Liver (tissue), 9 donors: Measurements from ENCODE around the gene HERPUD2. TPM values are rescaled to one million over a fixed set of nuclear protein-coding genes. Genes with fewer than 3 reads are reported as not detected.

Experiments used
- DNase-seq: peaks from one replicate; pipeline ENCODE4 v3.0.0-alpha.2; 2017; ENCODE audit warnings: low spot score
- H3K27ac ChIP-seq, 2 donors: one replicate each; pipeline ENCODE4 v1.7.0; 2013; ENCODE audit warnings: inconsistent platforms in 2 of 2, low read length in 2 of 2, control low read depth in 1 of 2, low read depth in 1 of 2, mild to moderate bottlenecking in 1 of 2
- H3K27me3 ChIP-seq, 4 donors: one replicate each; pipeline versions ENCODE4 v1.6.1 to v1.7.0; 2013; ENCODE audit warnings: low read length in 3 of 4, inconsistent platforms in 1 of 4, mild to moderate bottlenecking in 1 of 4, moderate library complexity in 1 of 4; ENCODE audit not compliant: control insufficient read depth in 4 of 4, insufficient read depth in 4 of 4
- H3K36me3 ChIP-seq, 4 donors: one replicate each; pipeline versions ENCODE4 v1.6.1 to v1.7.0; 2013; ENCODE audit warnings: low read length in 3 of 4, mild to moderate bottlenecking in 3 of 4, low read depth in 1 of 4, moderate library complexity in 1 of 4; ENCODE audit not compliant: control insufficient read depth in 4 of 4, insufficient read depth in 3 of 4
- H3K4me1 ChIP-seq, 4 donors: one replicate each; pipeline versions ENCODE4 v1.6.1 to v1.7.0; 2013; ENCODE audit warnings: low read length in 3 of 4, mild to moderate bottlenecking in 3 of 4, moderate library complexity in 1 of 4; ENCODE audit not compliant: control insufficient read depth in 4 of 4, insufficient read depth in 4 of 4
- H3K4me3 ChIP-seq, 3 donors: one replicate each; pipeline versions ENCODE4 v1.6.1 to v1.7.0; 2013; ENCODE audit warnings: low read length in 3 of 3, control low read depth in 1 of 3, low read depth in 1 of 3, mild to moderate bottlenecking in 1 of 3
- H3K9ac ChIP-seq, 2 donors: one replicate each; pipeline ENCODE4 v1.7.0; 2013; ENCODE audit warnings: low read length in 2 of 2, mild to moderate bottlenecking in 2 of 2, moderate library complexity in 2 of 2, control low read depth in 1 of 2, low read depth in 1 of 2
- H3K9me3 ChIP-seq, 4 donors: one replicate each; pipeline versions ENCODE4 v1.6.1 to v1.7.0; 2013; ENCODE audit warnings: low read length in 3 of 4; ENCODE audit not compliant: control insufficient read depth in 4 of 4
- ATF3 ChIP-seq: IDR thresholded peaks from 2 replicates; pipeline ENCODE4 v1.6.1; 2016; ENCODE audit warnings: antibody characterized with exemption
- CTCF ChIP-seq: fragments of 150-350 bp; IDR thresholded peaks from 2 replicates; pipeline ENCODE4 v1.5.1; 2017; ENCODE audit warnings: improper control_type of control experiment, low read depth, low read length; ENCODE audit not compliant: missing input control
- EGR1 ChIP-seq, 2 donors: IDR thresholded peaks; 2 replicates each; pipeline ENCODE4 v1.6.1; 2016 to 2018; ENCODE audit warnings: antibody characterized with exemption in 2 of 2, low read depth in 2 of 2
- FOXA2 ChIP-seq: IDR thresholded peaks from 2 replicates; pipeline ENCODE4 v1.6.1; 2016; ENCODE audit warnings: antibody characterized with exemption
- GABPA ChIP-seq, 2 donors: IDR thresholded peaks in 1 of 2; conservative IDR thresholded peaks in 1 of 2; 2 replicates each; pipeline ENCODE4 v1.6.1; 2016; ENCODE audit warnings: antibody characterized with exemption in 2 of 2, mild to moderate bottlenecking in 1 of 2, moderate library complexity in 1 of 2
- HNF4G ChIP-seq: IDR thresholded peaks from 2 replicates; pipeline ENCODE4 v1.6.1; 2016; ENCODE audit warnings: antibody characterized with exemption
- JUND ChIP-seq, 2 donors: IDR thresholded peaks; 2 replicates each; pipeline ENCODE4 v1.6.1; 2016; ENCODE audit warnings: antibody characterized with exemption in 2 of 2
- NR2F2 ChIP-seq: IDR thresholded peaks from 2 replicates; pipeline ENCODE4 v1.6.1; 2016; ENCODE audit warnings: antibody characterized with exemption
- RAD21 ChIP-seq, 2 donors: IDR thresholded peaks; 2 replicates each; pipeline ENCODE4 v1.6.1; 2016; ENCODE audit warnings: antibody characterized with exemption in 2 of 2, mild to moderate bottlenecking in 2 of 2
- REST ChIP-seq: IDR thresholded peaks from 2 replicates; pipeline ENCODE4 v1.6.1; 2016; ENCODE audit warnings: antibody characterized with exemption, mild to moderate bottlenecking
- RXRA ChIP-seq, 2 donors: IDR thresholded peaks; 2 replicates each; pipeline ENCODE4 v1.6.1; 2017 to 2018; ENCODE audit warnings: antibody characterized with exemption in 2 of 2, mild to moderate bottlenecking in 1 of 2
- SP1 ChIP-seq: IDR thresholded peaks from 2 replicates; pipeline ENCODE4 v1.6.1; 2018; ENCODE audit warnings: antibody characterized with exemption, mild to moderate bottlenecking
- TAF1 ChIP-seq: conservative IDR thresholded peaks from 2 replicates; pipeline ENCODE4 v1.6.1; 2016; ENCODE audit warnings: antibody characterized with exemption, mild to moderate bottlenecking
- YY1 ChIP-seq: IDR thresholded peaks from 2 replicates; pipeline ENCODE4 v1.6.1; 2016; ENCODE audit warnings: antibody characterized with exemption, mild to moderate bottlenecking
- ZBTB33 ChIP-seq: IDR thresholded peaks from 2 replicates; pipeline ENCODE4 v1.6.1; 2016; ENCODE audit warnings: antibody characterized with exemption
- WGBS: extraction: QIAGEN DNeasy Blood & Tissue Kit; methylation state at CpG from one replicate; pipeline ENCODE4 v1.1.7; 2013; 5-methylcytosine and 5-hydroxymethylcytosine counted together
- polyA plus RNA-seq, 2 donors: library from polyadenylated mRNA; stranded (reverse) in 1 of 2; unstranded in 1 of 2; fragments of 200-250 nt in 1 of 2; fragments of >200 nt in 1 of 2; fragmentation: Nextera tagmentation in 1 of 2; extraction: Ambion mirVana in 1 of 2; gene quantifications; one replicate each; pipeline versions ENCODE4 v1.2.1 to v1.2.3, GENCODE V29; 2013 to 2015
- total RNA-seq, 2 donors: library from RNA; depleted of rRNA; stranded (reverse); fragments of >200 nt; gene quantifications; one replicate each; pipeline ENCODE4 v1.2.3, GENCODE V29; 2014
- TF ChIP-seq, protein P1 (sequence below): IDR thresholded peaks from 2 replicates; pipeline ENCODE4 v1.6.1; 2016; ENCODE audit warnings: antibody characterized with exemption
- donor health status: healthy.
- donor health status: healthy.
- donor health status: healthy.
- donor health status: healthy.
- donor health status: healthy.

Gene HERPUD2
- total and polyA plus RNA-seq, 4 donors: 9.7 to 22.0 (median 13.7) TPM

- Histone ChIP-seq H3K4me1 (no peaks in the 10 kb centered on the region), H3K9ac (no peak overlapping the region), H3K36me3 (no peaks in the 10 kb centered on the region), H3K4me3 (no peak overlapping the region), H3K27ac (no peak overlapping the region), H3K9me3 (no peaks in the 10 kb centered on the region), H3K27me3 (no peaks in the 10 kb centered on the region)
- TF ChIP-seq HNF4G (no peak), EGR1 (IDR thresholded peaks at IDR 0.05; ENCODE audit: low read depth in 2 of 2) (no peak), JUND (IDR thresholded peaks at IDR 0.05) (no peak), RAD21 (IDR thresholded peaks at IDR 0.05) (no peak), YY1 (no peak), RXRA (IDR thresholded peaks at IDR 0.05) (no peak), FOXA2 (no peak), TAF1 (no peak), ATF3 (no peak), GABPA (IDR thresholded peaks at IDR 0.05 in 1 of 2, conservative IDR thresholded peaks at IDR 0.05 in 1 of 2) (no peak), SP1 (no peak), CTCF (no peak), ZBTB33 (no peak), NR2F2 (no peak), REST (no peak)
- TF ChIP-seq, protein P1, sequence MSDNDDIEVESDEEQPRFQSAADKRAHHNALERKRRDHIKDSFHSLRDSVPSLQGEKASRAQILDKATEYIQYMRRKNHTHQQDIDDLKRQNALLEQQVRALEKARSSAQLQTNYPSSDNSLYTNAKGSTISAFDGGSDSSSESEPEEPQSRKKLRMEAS: no peak
- 91% methylated on average over 4 of the region's 4 CpGs for WGBS
- DNase-seq: no peak
Measured at GRCh38 chr7:35723011-35723410, 28.1 kb upstream of the HERPUD2 start.
